Fibroblast of the conjunctiva (primary cell): ENCODE results near the gene SPOCK1.

Experiments used
- DNase-seq: peaks from one replicate; pipeline ENCODE4 v3.0.0-alpha.2; 2010; ENCODE audit warnings: low read depth

SPOCK1 gene

DNA sequence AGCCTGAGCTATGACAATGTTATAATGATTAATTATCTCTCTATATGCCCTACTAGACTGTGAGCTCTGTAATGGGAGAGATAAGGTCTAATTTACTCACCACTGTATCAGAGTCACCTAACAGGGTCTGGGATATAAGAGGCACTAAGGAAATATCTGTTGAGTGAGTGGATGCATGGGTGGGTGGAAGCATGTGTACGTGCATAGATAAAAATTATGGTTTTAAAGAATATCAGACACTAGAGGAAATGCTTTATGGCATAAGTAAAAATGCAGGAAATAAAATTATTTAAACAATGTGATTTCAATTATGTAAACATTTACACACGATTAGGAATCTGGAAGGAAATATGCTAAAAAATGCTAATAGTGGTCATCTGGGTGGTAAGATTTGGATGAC lies 137.8 kb downstream of the SPOCK1 start:
- no peak for DNase-seq

DNA sequence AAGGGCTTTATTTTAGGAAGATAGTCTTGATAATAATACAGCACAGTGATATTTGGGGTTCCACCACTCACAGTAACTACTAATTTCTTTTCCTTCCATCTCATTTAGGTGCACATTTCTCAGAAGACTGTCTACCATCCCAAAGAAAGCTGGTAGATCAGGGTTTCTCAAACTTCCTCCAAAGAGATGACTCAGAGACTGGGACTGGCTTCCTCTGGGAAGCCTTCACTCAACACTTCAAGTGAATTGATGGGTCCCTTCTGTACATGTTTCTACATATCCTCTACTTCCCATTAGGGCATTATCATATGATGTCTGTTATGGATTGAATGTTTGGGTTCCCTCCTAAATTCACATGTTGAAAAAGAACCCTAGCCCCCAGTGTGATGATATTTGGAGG lies 138.5 kb downstream of the SPOCK1 start:
- DNase-seq, result no peak

DNA sequence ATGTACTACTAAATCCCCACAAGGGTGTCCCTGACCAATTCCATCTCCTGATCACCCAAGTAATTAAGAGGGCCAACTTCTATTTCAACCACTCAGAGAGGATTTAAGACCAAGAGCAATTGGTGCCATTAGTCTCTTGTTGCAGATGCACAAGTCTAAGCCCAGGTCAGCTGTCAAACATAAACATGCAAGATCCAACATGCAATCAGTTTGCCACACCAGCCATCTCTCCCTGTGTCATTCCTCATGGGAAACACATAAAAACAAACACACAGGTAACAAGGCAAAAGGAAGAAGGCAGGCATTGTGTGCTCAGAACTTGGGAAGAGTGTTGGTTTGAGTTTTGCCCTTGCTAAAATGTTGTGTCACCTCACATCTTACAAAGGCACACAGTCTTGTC lies 139.2 kb downstream of the SPOCK1 start:
- no peak for DNase-seq

DNA sequence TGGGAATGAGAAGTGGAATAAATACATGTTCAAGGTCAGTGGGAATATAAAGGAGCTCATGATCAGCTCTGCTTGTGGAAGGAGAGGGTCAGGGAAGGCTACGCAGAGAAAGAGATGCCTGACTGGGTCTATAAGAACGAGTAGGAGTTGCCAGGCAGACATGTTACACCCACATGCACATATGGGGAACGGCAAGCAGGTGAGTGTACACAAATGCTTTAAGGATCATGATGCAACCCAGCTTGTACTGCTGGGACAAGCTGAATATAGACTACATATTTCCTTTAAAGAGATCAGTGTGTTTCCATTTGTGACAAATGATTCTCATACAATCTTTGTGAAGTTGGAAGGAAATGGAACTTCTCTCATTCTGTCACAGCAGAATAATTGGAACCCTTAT lies 141.7 kb downstream of the SPOCK1 start:
- DNase-seq, result no peak

DNA sequence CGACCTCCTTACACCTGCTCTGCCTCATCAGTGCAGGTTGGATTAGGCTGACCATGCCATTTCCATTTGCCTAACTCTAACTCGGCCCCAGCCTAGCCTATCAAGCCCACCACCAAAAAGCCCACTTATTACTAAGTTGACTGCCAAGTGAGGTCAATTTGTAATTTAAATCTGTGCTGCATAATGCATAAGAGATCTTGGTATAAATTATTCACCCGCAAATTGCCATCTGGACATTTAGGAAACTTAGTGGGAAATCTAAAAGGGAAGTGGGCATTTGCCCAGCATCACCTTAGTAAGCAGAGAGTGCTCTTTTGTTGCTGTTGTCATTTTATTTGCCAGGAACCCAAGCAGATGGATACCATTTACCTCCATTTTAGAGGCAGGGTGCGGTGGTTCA lies 143.0 kb downstream of the SPOCK1 start:
- no peak for DNase-seq

DNA sequence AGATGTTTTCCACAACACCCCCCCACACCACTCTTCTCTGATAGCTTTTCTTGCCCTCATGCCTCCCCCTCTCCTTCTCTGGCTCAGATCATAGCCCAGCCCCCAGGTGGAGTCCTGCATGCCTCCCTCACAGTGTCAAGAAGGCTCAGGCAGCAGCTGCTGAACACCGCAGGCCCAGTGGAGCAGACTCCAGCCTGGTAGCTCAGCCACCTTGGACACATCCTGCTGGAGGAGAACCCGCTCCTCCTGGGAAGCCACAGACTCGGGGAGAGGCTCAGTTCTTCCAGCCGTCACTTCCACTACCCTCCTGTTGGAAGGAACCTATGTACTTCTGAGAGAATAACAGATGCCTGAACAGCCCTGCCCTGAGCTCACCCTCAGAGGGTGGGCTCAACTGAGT lies 143.4 kb downstream of the SPOCK1 start:
- no peak for DNase-seq

DNA sequence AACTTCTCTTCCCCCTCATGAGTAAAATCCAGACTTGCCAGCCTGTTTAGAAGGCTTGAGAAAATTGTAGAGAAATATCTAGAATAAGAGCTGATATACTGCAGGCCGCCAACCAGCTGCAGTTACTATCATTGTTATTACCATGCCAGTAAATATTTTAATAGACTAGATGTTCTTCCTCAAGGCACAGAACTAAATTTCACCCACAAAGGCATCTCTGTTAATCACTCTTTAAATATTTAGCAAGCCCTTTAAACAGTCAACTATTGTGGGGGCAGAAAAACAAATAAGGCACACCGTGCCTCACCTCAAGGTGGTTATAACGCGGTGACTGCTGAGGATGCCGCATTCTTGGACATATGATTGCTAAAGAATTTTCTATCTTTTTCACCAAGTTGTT lies 147.0 kb downstream of the SPOCK1 start:
- DNase-seq, result no peak

DNA sequence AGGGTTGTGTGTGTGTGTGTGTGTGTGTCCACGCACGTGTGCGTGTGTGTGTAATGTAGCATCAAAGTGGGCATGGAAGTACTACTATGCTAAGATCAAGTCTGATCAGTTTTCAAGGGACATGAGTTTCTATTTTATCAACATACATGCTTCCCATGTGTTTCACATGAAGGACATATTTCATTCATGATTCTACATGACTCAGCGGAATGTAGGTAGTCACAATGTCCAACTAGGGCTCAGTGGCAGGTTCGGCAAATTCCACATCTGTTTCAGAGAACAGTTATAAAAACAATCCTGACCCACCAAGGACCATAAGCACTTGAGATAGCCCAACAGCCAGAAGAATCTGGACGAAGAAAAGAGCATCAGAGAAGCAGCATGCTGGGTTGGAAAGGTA lies 148.3 kb downstream of the SPOCK1 start:
- no peak for DNase-seq

DNA sequence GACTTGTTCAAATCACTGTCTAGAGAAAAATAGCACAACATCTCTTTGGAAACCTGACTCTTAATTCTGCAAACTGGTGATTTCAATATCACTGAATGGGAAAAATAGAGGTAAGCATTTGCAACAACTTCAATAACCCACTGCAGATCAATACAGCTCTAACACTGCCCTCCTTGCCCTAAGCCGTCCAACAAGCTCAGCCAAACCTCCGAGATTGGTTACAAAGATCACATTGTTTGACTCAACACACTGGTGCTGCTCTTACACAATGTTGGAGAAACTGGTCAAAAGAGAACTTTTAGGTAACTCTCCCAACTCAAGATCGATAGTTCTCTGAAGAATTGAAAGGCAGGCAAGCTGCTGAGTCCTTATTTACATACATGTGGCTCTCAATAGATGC lies 150.4 kb downstream of the SPOCK1 start:
- no peak for DNase-seq

DNA sequence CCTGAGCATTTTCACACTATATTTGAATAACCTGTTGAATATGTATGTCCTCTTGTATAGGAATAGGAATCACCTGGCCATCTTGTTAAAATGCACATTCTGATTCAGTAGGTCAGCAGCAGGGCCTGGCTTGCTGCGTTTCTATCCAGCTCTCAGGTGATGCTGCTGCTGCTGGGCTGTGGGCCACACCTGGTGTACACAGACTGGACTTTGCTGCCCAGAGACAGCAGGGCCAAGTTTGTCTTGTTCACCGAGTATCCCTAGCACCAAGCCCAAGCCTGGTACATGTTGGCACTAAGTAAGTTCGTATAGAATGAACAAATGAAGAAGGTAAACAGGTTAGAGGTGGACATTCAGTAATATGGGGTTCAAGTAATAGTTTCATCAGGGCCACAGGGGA lies 151.3 kb downstream of the SPOCK1 start:
- DNase-seq, result no peak

DNA sequence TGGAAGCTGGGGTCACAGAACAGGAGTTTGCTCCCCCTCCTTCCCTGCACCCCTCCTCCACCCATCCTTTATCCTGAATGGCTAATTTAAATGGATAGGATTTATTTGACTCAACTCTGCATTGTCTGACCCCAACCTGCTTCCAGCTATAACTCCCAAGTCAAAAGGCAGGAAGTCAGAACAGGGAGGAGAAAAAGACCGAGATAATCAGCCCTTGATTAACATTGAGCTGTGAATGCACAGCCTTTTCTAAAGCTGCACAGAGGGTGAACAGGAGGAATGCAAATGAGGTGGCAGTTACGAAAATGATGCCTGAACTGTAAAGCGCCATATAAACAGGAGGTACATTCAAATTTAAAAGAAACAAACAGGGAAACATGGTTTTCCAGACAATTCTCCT lies 152.8 kb downstream of the SPOCK1 start:
- DNase-seq, result no peak

DNA sequence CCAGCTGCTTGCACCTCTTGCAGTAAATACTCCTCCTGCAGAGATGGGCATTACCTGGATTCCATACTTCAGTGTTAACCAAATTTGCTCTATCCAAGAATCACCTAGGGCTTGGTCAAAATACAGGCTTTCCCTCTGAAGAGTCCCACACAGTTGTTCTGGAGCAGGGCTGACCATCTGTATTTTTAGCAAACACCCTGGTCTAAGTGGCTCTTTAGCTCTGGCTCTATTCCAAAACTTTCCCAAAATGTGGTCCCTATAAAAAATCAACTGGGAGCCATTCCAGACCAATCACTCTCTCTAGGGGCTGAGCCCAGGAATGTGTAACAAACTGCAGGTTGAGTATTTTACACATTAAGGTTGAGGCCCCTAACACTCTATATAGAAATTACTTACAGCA lies 153.7 kb downstream of the SPOCK1 start:
- DNase-seq, result no peak

DNA sequence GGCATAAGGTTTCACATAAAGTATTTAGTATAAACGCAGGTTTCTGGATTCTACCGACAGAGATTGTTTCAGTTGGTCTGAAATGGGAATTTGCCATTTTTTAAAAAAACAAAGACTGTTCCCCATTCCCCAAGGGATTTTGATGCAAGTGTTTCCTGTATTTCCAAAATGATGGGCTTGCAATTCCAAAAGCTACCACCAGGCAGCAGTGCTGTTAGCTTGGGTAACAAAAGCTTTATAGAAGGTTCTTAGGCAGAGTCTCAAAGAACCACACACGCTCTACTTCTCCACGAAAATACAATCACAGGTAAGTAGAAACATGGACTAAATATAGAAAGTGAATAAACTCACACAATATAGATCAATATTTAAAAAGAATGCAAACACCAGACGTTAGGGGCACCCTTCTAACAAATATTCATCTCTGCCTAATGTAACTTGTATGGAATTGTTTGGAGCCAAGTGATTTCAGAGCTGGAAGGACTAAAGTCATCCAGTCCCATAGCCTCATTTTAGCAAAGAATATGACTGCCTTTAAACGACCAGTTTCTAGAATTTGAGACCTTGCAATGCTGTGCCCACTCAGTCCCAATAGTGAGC lies 154.3 kb downstream of the SPOCK1 start:
- DNase-seq, result peak; percentile 56

DNA sequence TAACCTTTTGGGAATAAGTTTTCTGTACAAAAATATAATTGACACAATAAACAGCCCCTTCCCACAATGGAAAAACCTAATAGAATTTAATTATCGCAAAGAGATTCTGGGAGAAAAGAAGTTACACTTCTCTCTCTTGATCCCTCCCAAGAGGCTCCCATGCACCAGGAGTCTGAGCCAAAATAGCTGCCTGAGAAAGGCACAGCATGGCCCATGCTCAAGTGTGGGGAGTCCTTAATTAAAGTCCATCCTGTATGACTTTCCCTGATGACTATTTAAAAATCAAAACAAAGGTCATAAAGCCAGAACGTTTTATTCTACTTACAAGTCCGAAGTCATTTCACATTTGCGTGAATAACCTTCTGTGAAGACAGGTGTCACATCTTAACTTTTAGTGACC lies 155.1 kb downstream of the SPOCK1 start:
- DNase-seq, result no peak

DNA sequence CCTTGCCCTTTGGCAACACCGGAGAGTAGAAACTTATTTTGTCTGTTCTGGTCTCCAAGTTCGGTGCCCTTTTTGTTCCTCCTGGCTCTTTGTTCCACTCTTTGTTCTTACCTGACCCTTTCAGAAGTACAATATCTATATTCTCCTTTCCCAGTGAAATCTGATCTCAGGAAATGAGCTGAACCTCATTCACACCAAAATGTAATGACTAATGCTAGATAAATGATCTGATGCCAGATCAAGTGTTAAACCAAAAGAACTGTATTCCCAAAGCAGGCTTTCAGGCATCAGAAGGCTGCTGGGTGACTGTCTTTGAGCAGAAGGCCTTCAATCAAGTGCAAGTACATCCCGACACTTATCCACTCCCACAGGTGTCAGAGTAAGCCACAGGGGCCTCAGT lies 156.4 kb downstream of the SPOCK1 start:
- DNase-seq, result no peak

DNA sequence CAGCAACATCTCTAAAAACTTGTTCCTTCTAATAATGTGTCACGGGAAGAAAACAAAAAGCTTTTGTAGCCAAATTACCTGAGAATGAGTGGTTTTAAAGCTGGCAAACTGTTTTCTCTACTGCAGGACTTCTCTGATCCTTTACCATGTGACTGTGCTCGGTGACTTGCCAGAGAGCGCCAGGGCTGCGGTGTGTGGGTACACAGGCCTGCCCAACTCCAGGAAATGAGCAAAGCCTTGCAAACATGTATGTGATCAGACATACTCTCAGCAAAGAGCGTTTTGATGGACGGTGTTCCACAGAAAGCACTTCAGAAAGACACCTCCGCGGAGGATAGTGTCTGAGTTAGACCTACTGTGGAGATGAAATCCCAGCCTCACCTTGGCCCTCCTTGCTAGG lies 157.3 kb downstream of the SPOCK1 start:
- no peak for DNase-seq

DNA sequence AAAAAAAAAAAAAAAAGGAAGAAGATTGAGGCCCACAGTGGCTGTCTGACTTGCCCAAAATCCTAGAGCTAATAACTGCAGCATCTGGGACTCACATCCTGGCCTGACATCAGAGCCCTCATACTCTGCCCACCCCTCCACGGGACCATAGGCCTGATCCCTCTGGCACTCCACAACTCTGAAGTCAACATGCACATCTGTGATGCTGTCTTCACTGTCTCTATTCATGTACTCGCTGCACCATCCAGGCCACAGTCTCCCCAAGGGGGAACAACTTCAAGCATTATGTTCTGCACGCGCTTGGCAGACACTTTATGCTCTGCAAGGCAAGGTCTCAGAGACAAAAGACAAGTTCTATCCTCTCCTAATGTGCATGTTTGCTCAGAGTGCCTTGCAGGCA lies 158.2 kb downstream of the SPOCK1 start:
- no peak for DNase-seq

DNA sequence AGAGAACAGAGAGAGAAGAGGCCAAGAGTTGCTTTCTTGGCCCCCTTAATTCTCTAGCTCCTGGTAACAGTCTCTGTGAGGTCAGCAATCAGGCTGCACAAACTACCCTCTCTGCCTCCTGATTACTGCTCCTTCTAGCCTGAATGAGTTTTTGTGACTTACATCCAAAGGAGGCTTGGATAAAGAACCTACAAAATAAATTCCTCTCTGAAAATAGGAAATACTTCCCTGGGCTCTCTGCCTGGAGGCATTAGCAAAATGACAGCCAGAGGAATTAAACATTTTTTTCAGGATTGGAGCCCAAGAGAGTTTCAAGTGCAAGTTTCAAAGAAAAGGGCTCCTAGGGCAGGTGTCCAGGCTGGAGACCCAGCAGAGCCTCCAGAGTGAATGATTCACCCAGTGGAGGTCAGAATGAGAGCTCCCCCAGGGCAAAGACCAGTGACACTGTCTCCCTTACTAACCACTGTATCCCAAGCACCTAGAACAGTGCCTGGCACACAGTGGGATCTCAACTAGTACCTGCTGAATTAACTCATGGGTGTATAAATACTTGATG lies 162.5 kb downstream of the SPOCK1 start:
- no peak for DNase-seq

DNA sequence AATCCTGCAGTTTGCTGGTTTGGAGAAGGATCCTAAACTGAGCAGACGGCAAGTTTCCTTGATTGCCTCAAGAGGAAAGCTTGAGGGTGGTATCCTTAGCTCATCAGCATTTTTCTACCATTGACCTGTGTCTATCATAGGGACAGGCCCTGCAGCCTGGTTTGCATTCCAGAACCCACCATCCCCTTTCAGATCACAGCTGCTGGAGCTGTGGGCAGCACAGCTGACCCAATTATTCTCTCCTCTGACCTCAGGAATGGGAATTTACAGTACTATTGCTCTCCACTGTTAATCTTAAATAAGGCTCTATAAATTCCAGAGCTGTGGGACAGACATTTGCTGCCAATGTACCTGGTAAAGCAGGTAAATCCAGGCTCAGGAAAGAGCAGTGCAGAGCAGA lies 163.0 kb downstream of the SPOCK1 start:
- no peak for DNase-seq

DNA sequence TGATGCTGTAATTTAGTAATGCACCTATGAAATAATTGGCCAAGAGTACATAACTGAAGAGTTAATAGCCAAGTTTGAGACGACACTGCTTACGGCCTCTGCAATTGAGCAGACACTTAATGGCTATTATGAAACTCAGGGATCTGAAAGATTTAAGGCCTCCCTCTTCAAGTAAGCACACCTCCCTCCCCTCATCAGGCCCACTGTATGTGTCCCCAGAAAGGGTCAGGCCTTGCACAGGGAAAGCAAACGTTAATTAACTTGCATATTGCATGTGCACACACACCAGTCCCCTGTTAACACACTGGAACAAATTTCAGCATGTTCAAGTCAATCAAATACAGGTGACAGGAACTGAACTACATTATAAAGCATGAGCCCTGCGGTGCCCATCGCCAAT lies 163.6 kb downstream of the SPOCK1 start:
- DNase-seq, result no peak

DNA sequence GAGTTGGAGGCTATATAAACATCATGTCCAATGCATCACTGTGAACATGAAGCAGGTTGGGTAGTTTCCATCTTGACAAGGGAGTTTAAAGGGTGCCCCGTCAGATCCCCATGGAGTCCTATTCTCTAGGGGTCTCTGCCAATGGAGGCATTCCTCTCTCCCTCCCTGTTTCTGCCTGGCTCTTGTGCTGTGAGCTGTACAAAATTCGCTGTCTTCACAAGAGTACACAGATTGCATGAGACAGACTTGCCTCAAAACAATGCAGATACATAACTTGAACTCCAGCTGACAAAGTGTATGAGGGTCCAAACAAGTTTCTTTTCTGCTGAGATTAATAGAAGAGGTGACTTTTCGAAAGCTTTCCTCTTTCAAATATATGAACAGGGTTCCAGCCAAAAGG lies 165.2 kb downstream of the SPOCK1 start:
- DNase-seq, result no peak

DNA sequence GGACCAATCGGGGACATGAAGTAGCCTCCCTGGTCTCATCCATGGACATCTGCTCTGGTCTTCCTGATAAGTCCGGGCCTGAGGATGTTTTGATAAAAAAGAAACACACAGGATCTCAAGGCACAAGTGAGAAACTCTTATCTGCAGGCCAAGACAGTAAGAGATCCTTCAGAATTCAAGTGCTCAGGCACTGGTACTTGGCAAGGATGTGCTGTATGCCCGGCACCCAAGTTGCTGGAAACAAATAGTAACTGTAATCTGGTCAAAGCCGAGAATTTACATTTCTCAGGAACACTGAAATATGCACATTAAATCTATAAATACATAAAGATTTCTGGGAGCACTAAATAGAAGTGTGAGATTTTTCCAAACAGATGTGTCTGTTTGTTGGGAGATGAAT lies 165.7 kb downstream of the SPOCK1 start:
- DNase-seq, result no peak

DNA sequence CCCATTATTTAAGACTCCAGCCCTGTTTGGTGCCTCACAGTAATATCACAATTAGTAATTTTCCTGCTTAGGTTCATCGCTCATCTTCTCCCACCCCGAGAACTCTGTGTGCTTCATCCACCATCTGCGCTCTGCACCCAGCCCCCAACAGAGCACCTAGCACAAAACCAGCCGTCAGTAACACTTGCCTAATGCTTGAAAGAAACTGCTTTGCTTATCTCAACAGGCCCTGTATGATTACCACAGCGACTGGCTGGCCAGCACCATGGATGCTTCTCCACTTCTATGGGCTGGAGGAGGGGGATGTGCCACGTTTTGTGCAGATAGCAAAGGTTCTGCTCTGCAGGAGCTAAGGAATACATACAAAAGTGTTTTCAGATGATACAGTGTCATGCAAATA lies 166.8 kb downstream of the SPOCK1 start:
- no peak for DNase-seq

DNA sequence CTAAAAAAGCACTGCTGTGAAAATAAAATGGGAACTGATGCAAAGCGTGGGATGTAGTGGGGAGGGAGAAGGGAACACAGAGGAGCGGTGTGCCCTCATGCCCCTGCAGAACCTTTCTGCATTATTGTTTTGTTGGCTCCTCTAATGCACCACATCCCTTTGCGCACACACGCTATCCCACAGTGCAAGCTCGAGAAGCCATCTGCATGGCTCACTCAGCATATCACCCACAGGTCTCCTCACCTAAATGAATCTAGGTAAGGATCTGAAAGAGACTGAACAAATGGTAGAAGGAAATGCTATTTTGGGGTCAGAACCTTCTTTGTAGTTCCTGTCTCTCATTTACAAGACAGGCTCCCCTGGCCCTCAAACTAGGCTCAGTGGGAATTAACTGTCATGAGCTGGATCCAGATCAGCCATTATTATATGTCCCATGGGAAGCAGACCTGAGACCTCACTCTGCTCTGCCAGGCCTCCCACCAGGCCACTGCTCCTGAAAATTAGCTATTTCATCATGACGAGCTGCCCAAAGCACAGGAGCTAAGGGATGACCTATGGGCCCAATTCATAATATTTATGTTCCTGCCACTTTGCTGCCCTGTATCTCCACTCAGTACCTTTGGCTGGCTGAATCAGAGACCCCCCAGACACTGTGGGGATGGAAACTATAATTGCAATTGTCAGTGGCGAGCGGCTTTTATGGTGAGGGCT lies 169.4 kb downstream of the SPOCK1 start:
- DNase-seq, result no peak
